ENCODE measurements around the gene CLECL1. TPM values are rescaled to one million over a fixed set of nuclear protein-coding genes. Genes with fewer than 3 reads are reported as not detected.

Gene CLECL1
- total and polyA plus RNA-seq, 2 of the 13 experiments (the other 11 are each of a cell fraction or from before 2014, with no cell fraction given), result not detected

GRCh38 chr12:9761419-9761781, 28.5 kb upstream of the CLECL1 start:
- Histone ChIP-seq H4K20me1 (ENCODE audit: insufficient read depth, low read length) (no peaks in the 10 kb centered on the region), H3K9ac (ENCODE audit: insufficient read depth, low read depth, low read length) (no peak overlapping the region), H3K4me3 (replicated peaks in 1 of 3; ENCODE audit: insufficient read depth in 1 of 3, low read depth in 2 of 3, low read length in 3 of 3) (no peak overlapping the region), H3K27ac (ENCODE audit: extremely low read length, insufficient read depth, low read length) (no peak overlapping the region), H3K4me1 (ENCODE audit: insufficient read depth, low read length) (no peaks in the 10 kb centered on the region), H2AFZ (ENCODE audit: low read length) (no peak overlapping the region), H3K9me3 (ENCODE audit: low read length) (no peaks in the 10 kb centered on the region), H3K27me3 (ENCODE audit: control insufficient read depth in 1 of 2, insufficient read depth in 2 of 2, low read length in 2 of 2) (peaks cover 0 to 6% of the 10 kb centered on the region in 2 experiments; a peak in 2 of 5 replicates), H3K4me2 (ENCODE audit: low read depth, low read length) (no peak overlapping the region), H3K79me2 (ENCODE audit: insufficient read depth, low read length) (no peaks in the 10 kb centered on the region), H3K36me3 (replicated peaks in 1 of 2; ENCODE audit: control insufficient read depth in 1 of 2, insufficient read depth in 2 of 2, low read length in 2 of 2) (no peaks in the 10 kb centered on the region)
- no peak for TF ChIP-seq WIZ (CRISPR knock-in tag; IDR thresholded peaks at IDR 0.05)
- no peak for TF ChIP-seq SPEN (CRISPR knock-in tag; IDR thresholded peaks at IDR 0.05; ENCODE audit: low read depth)
- no peak for TF ChIP-seq ZNF326 (CRISPR knock-in tag; IDR thresholded peaks at IDR 0.05; ENCODE audit: borderline replicate concordance)
- no peak for TF ChIP-seq JDP2 (CRISPR knock-in tag; IDR thresholded peaks at IDR 0.05; ENCODE audit: borderline replicate concordance)
- TF ChIP-seq DNMT1 (CRISPR knock-in tag; IDR thresholded peaks at IDR 0.05), result no peak
- TF ChIP-seq SIX4 (CRISPR knock-in tag; IDR thresholded peaks at IDR 0.05), result no peak
- TF ChIP-seq RBFOX2 (IDR thresholded peaks at IDR 0.05; ENCODE audit: low read depth, low read length), result no peak
- no peak for TF ChIP-seq ZNF251 (CRISPR knock-in tag; IDR thresholded peaks at IDR 0.05)
- no peak for TF ChIP-seq FOXC1 (CRISPR knock-in tag; IDR thresholded peaks at IDR 0.05; ENCODE audit: borderline replicate concordance)
- TF ChIP-seq ZNF776 (CRISPR knock-in tag; IDR thresholded peaks at IDR 0.05), result no peak
- no peak for TF ChIP-seq ADNP (CRISPR knock-in tag; IDR thresholded peaks at IDR 0.05)
- no peak for TF ChIP-seq ZNF598 (CRISPR knock-in tag; IDR thresholded peaks at IDR 0.05; ENCODE audit: borderline replicate concordance)
- no peak for TF ChIP-seq GMEB1 (CRISPR knock-in tag; IDR thresholded peaks at IDR 0.05; ENCODE audit: borderline replicate concordance)
- no peak for TF ChIP-seq KDM6A (CRISPR knock-in tag; IDR thresholded peaks at IDR 0.05; ENCODE audit: low read depth)
- no peak for TF ChIP-seq TCF7L2 (IDR thresholded peaks at IDR 0.05; ENCODE audit: low read depth, low read length)
- TF ChIP-seq BCL3 (CRISPR knock-in tag; IDR thresholded peaks at IDR 0.05), result no peak
- no peak for TF ChIP-seq SP1 (IDR thresholded peaks at IDR 0.05)
- TF ChIP-seq SP1 (CRISPR knock-in tag; IDR thresholded peaks at IDR 0.05), result no peak
- TF ChIP-seq ZNF556 (CRISPR knock-in tag; IDR thresholded peaks at IDR 0.05; ENCODE audit: borderline replicate concordance), result no peak
- TF ChIP-seq ZBTB38 (CRISPR knock-in tag; IDR thresholded peaks at IDR 0.05), result no peak
- ChIA-PET CTCF (ENCODE audit: low intra/inter-chr PET ratio, low total read pairs) (no interaction called here), POLR2A (no interaction called here)
- no peak for FAIRE-seq
- 3% methylated on average over 4 of the region's 4 CpGs for WGBS (ENCODE audit: low lambda C conversion rate)
- in situ Hi-C loops (cut with HindIII; ENCODE audit: extremely low pct_ligation_motif_present, low pct_unique_long_range_greater_than_20kb) (no loop called here), intact Hi-C loops (cut with micrococcal nuclease; ENCODE audit: unreplicated experiment) (no loop called here)
- BruUV-seq (replicated peaks), result no TSS peak
- no peak for ATAC-seq
- DNase-seq (ENCODE audit: low spot score), result no peak

Data from HepG2 (cell line).